Natural killer cell (primary cell): Measurements from ENCODE around the gene MAP1B. TPM values are rescaled to one million over a fixed set of nuclear protein-coding genes. Genes with fewer than 3 reads are reported as not detected.
A peak's percentile ranks its signal among the peaks of the same experiment; 100 is the strongest.

ENCODE experiments used
- ATAC-seq, 3 donors: fragments of 150-1000 bp in 2 of 3; fragments of 200-7000 bp in 1 of 3; cut with Tn5 transposase; 1 replicate in 1 of 3; 2 replicates in 2 of 3; pipeline ENCODE4 v1.10.0; 2021; ENCODE audit warnings: mild to moderate bottlenecking in 2 of 3, moderate library complexity in 2 of 3
- DNase-seq, 2 donors: peaks; one replicate each; pipeline versions ENCODE4 v3.0.0 to v3.0.0-alpha.2; 2013 to 2021; ENCODE audit warnings: mixed read lengths in 1 of 2
- H3K27ac ChIP-seq: one replicate; pipeline ENCODE4 v1.5.1; 2013; ENCODE audit warnings: mild to moderate bottlenecking, low read length
- H3K27me3 ChIP-seq: one replicate; pipeline ENCODE4 v1.6.1; 2013; ENCODE audit warnings: low read length; ENCODE audit not compliant: control insufficient read depth, insufficient read depth
- H3K36me3 ChIP-seq: one replicate; pipeline ENCODE4 v1.6.1; 2013; ENCODE audit warnings: low read length; ENCODE audit not compliant: control insufficient read depth, insufficient read depth
- H3K4me1 ChIP-seq: one replicate; pipeline ENCODE4 v1.6.1; 2013; ENCODE audit warnings: low read length; ENCODE audit not compliant: control insufficient read depth, insufficient read depth
- H3K4me3 ChIP-seq: one replicate; pipeline ENCODE4 v1.5.1; 2013; ENCODE audit warnings: low read length
- H3K9me3 ChIP-seq: one replicate; pipeline ENCODE4 v1.6.1; 2013; ENCODE audit warnings: low read length; ENCODE audit not compliant: control insufficient read depth, insufficient read depth
- H3K27ac Mint-ChIP-seq, 2 donors: one replicate each; pipeline ENCODE4 v1.8.0; 2022; ENCODE audit warnings: mild to moderate bottlenecking in 2 of 2, mixed read lengths in 2 of 2, moderate library complexity in 1 of 2
- H3K27me3 Mint-ChIP-seq, 2 donors: one replicate each; pipeline ENCODE4 v1.8.0; 2022; ENCODE audit warnings: low read depth in 2 of 2, mixed read lengths in 2 of 2
- H3K36me3 Mint-ChIP-seq: one replicate; pipeline ENCODE4 v1.8.0; 2022; ENCODE audit warnings: mixed read lengths
- H3K4me1 Mint-ChIP-seq, 2 donors: one replicate each; pipeline ENCODE4 v1.8.0; 2022; ENCODE audit warnings: mixed read lengths in 2 of 2
- H3K4me3 Mint-ChIP-seq: one replicate; pipeline ENCODE4 v1.8.0; 2022; ENCODE audit warnings: mild to moderate bottlenecking, moderate library complexity, mixed read lengths
- H3K9me3 Mint-ChIP-seq, 2 donors: one replicate each; pipeline ENCODE4 v1.8.0; 2022; ENCODE audit warnings: mixed read lengths in 2 of 2
- CTCF ChIP-seq: fragments of 200-600 bp; IDR thresholded peaks from one replicate; pipeline ENCODE4 v1.8.0; 2022; ENCODE audit warnings: antibody characterized with exemption
- WGBS: methylation state at CpG from one replicate; pipeline ENCODE4 v1.1.7; 2013; ENCODE audit warnings: missing lambda C conversion rate; ENCODE audit not compliant: insufficient coverage; 5-methylcytosine and 5-hydroxymethylcytosine counted together
- intact Hi-C: fragments of 100-400 bp; cut with micrococcal nuclease; formaldehyde crosslinking; loops from one replicate; pipeline ENCODE4 v1.14.2; 2022
- total RNA-seq, 4 donors: library from RNA; stranded (reverse); fragments of 120-200 nt in 1 of 4; gene quantifications; one replicate each; pipeline versions ENCODE4 v1.2.3 to v1.2.4, GENCODE V29; 2013 to 2022

MAP1B gene
- total RNA-seq, 3 donors from 2014 or later (not counting 1 experiment from before 2014, with no cell fraction given) = 0.07 to 0.31 TPM; not detected in 1

- no peaks in the 10 kb centered on the region for H3K4me1 ChIP-seq
- no peaks in the 10 kb centered on the region for H3K36me3 Mint-ChIP-seq
- H3K4me1 Mint-ChIP-seq = peaks cover 8 to 14% of the 10 kb centered on the region in 2 donors
- H3K27ac ChIP-seq = no peak overlapping the region
- H3K36me3 ChIP-seq = no peaks in the 10 kb centered on the region
- peaks cover 6% of the 10 kb centered on the region for H3K27me3 ChIP-seq
- peaks cover 33 to 64% of the 10 kb centered on the region in 2 donors for H3K27me3 Mint-ChIP-seq
- no peak overlapping the region for H3K4me3 Mint-ChIP-seq
- H3K4me3 ChIP-seq = no peak overlapping the region
- no peaks in the 10 kb centered on the region for H3K9me3 ChIP-seq
- no peak for TF ChIP-seq CTCF
- no peaks in the 10 kb centered on the region for H3K9me3 Mint-ChIP-seq
- no peak for DNase-seq
- ATAC-seq = no peak
- 79% methylated on average over 5 of the region's 7 CpGs for WGBS
- intact Hi-C loops = no loop called here
- no peak overlapping the region for H3K27ac Mint-ChIP-seq
These were observed 27.1 kb downstream of the MAP1B start for GRCh38 chr5:72134226-72134899.

DNA sequence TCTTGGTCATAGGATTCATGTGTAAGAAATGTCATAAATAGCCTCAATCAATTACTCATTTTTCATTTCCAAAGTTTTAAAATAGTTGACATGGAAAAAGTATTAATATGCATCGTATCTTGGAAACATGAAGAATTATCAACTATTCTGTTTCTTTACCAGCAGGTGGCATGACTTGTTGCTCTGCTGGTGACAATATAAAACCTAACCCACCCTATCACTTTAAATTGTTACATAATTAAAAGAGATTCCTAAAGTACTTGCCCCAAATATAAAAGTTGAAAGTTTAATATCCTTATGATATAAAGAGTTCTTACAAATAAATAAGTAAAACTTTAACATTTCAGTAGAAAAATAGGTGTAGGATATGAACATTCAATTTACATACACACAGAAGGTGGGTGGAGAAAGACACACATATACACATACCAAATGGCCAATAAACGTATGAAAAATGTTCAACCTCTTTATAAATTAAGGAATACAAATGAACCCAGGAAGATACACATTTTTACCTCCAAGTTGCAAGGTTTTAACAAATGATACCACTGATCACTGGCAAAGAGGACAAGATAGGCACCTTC lies 30.6 kb downstream of the MAP1B start:
- Histone ChIP-seq H3K27ac (no peak overlapping the region), H3K4me1 (no peaks in the 10 kb centered on the region), H3K36me3 (no peaks in the 10 kb centered on the region), H3K27me3 (peaks cover 13% of the 10 kb centered on the region), H3K4me3 (no peak overlapping the region), H3K9me3 (no peaks in the 10 kb centered on the region)
- H3K27ac Mint-ChIP-seq = no peak overlapping the region
- no peak overlapping the region for H3K4me3 Mint-ChIP-seq
- peak; percentile 80 for TF ChIP-seq CTCF
- no peaks in the 10 kb centered on the region for H3K9me3 Mint-ChIP-seq
- peak in 1 of 2 donors; percentile 45 for DNase-seq
- intact Hi-C loops = loop anchor here (1.0 kb wide), 3 partner anchors 107 to 170 kb away; no protein-coding TSS in a partner anchor
- WGBS = 80% methylated on average over 1 of the region's 2 CpGs
- H3K36me3 Mint-ChIP-seq = no peaks in the 10 kb centered on the region
- peaks cover 9 to 15% of the 10 kb centered on the region in 2 donors for H3K4me1 Mint-ChIP-seq
- peaks cover 40 to 53% of the 10 kb centered on the region in 2 donors for H3K27me3 Mint-ChIP-seq
- peak in 2 of 3 donors; percentile 65 to 67 for ATAC-seq

- DNase-seq (peak in 1 of 2 donors; percentile 21), ATAC-seq (peak; percentile 64 to 68 (median 65))
- Histone ChIP-seq H3K9me3 (no peaks in the 10 kb centered on the region), H3K4me1 (no peaks in the 10 kb centered on the region), H3K27ac (no peak overlapping the region), H3K4me3 (no peak overlapping the region), H3K36me3 (no peaks in the 10 kb centered on the region), H3K27me3 (peaks cover 13% of the 10 kb centered on the region)
- no peak for TF ChIP-seq CTCF
- Mint-ChIP-seq H3K27ac (peak overlapping the region in 1 of 2 donors; percentile 27), H3K27me3 (peaks cover 40 to 43% of the 10 kb centered on the region in 2 donors), H3K9me3 (no peaks in the 10 kb centered on the region), H3K4me3 (no peak overlapping the region), H3K4me1 (peaks cover 9 to 15% of the 10 kb centered on the region in 2 donors), H3K36me3 (no peaks in the 10 kb centered on the region)
- intact Hi-C loops = no loop called here
- 22% methylated on average over 6 of the region's 8 CpGs for WGBS
These were observed 31.8 kb downstream of the MAP1B start for GRCh38 chr5:72138943-72139521.
